Trophoblast cell (in vitro differentiated cells and primary cell): ENCODE data around the gene GRM4.

Experiments used
- DNase-seq, 2 donors: peaks; one replicate each; pipeline ENCODE4 v3.0.0-alpha.2; 2016
- H2AFZ ChIP-seq: 2 replicates; pipeline ENCODE4 v1.6.1; 2013; ENCODE audit warnings: low read length, moderate library complexity, mild to moderate bottlenecking; ENCODE audit not compliant: insufficient read depth, poor library complexity
- H2AK5ac ChIP-seq: 2 replicates; pipeline ENCODE4 v1.6.1; 2013; ENCODE audit warnings: mild to moderate bottlenecking, low read length
- H2BK120ac ChIP-seq: 2 replicates; pipeline ENCODE4 v1.6.1; 2013; ENCODE audit warnings: low read length, mild to moderate bottlenecking, moderate library complexity; ENCODE audit not compliant: insufficient read depth, poor library complexity
- H2BK12ac ChIP-seq: 2 replicates; pipeline ENCODE4 v1.6.1; 2013; ENCODE audit warnings: mild to moderate bottlenecking, low read length, moderate library complexity
- H2BK5ac ChIP-seq: 2 replicates; pipeline ENCODE4 v1.6.1; 2013; ENCODE audit warnings: low read length, low read depth, moderate library complexity, mild to moderate bottlenecking; ENCODE audit not compliant: poor library complexity
- H3K14ac ChIP-seq: 2 replicates; pipeline ENCODE4 v1.6.1; 2013; ENCODE audit warnings: mild to moderate bottlenecking, low read length
- H3K18ac ChIP-seq: 2 replicates; pipeline ENCODE4 v1.6.1; 2013; ENCODE audit warnings: mild to moderate bottlenecking, low read length
- H3K23ac ChIP-seq: 2 replicates; pipeline ENCODE4 v1.6.1; 2013; ENCODE audit warnings: low read length
- H3K27ac ChIP-seq: 2 replicates; pipeline ENCODE4 v1.5.1; 2013; ENCODE audit warnings: low read depth, mild to moderate bottlenecking, inconsistent platforms, low read length, moderate library complexity
- H3K27me3 ChIP-seq: 2 replicates; pipeline ENCODE4 v1.6.1; 2013; ENCODE audit warnings: inconsistent platforms, mild to moderate bottlenecking, low read length, moderate library complexity; ENCODE audit not compliant: insufficient read depth
- H3K36me3 ChIP-seq, 2 experiments: 1 replicate in 1 of 2; 2 replicates in 1 of 2; pipeline ENCODE4 v1.6.1; 2013; ENCODE audit warnings: low read length in 2 of 2, mild to moderate bottlenecking in 2 of 2, moderate library complexity in 1 of 2; ENCODE audit not compliant: insufficient read depth in 2 of 2, control insufficient read depth in 1 of 2
- H3K4ac ChIP-seq: 2 replicates; pipeline ENCODE4 v1.6.1; 2013; ENCODE audit warnings: low read depth, mild to moderate bottlenecking, low read length, moderate library complexity
- H3K4me1 ChIP-seq, 2 experiments: 1 replicate in 1 of 2; 2 replicates in 1 of 2; pipeline ENCODE4 v1.6.1; 2013; ENCODE audit warnings: low read length in 2 of 2, mild to moderate bottlenecking in 2 of 2, moderate library complexity in 1 of 2; ENCODE audit not compliant: insufficient read depth in 2 of 2, control insufficient read depth in 1 of 2
- H3K4me2 ChIP-seq: 2 replicates; pipeline ENCODE4 v1.6.1; 2013; ENCODE audit warnings: inconsistent platforms, mild to moderate bottlenecking, low read length, moderate library complexity
- H3K4me3 ChIP-seq: 2 replicates; pipeline ENCODE4 v1.5.1; 2013; ENCODE audit warnings: mild to moderate bottlenecking, low read depth, low read length, inconsistent platforms
- H3K79me1 ChIP-seq: one replicate; pipeline ENCODE4 v1.6.1; 2013; ENCODE audit warnings: low read length
- H3K79me2 ChIP-seq: 2 replicates; pipeline ENCODE4 v1.6.1; 2013; ENCODE audit warnings: low read length, mild to moderate bottlenecking; ENCODE audit not compliant: control insufficient read depth, insufficient read depth, poor library complexity
- H3K9ac ChIP-seq: 2 replicates; pipeline ENCODE4 v1.6.1; 2013; ENCODE audit warnings: mild to moderate bottlenecking, low read length
- H3K9me3 ChIP-seq: 2 replicates; pipeline ENCODE4 v1.6.1; 2013; ENCODE audit warnings: low read depth, mild to moderate bottlenecking, control low read depth, inconsistent platforms, low read length; ENCODE audit not compliant: insufficient read depth
- H4K12ac ChIP-seq: 2 replicates; pipeline ENCODE4 v1.6.1; 2013; ENCODE audit warnings: low read depth, mild to moderate bottlenecking, low read length, moderate library complexity
- H4K8ac ChIP-seq: 2 replicates; pipeline ENCODE4 v1.6.1; 2013; ENCODE audit warnings: low read depth, mild to moderate bottlenecking, low read length, moderate library complexity
- H4K91ac ChIP-seq: one replicate; pipeline ENCODE4 v1.6.1; 2013; ENCODE audit warnings: low read depth, mild to moderate bottlenecking, low read length, moderate library complexity
- WGBS: extraction: QIAGEN DNeasy Blood & Tissue Kit; methylation state at CpG from one replicate; pipeline ENCODE4 v1.1.7; 2013; ENCODE audit warnings: missing lambda C conversion rate; ENCODE audit not compliant: insufficient read length, insufficient coverage; ENCODE audit errors: extremely low coverage; 5-methylcytosine and 5-hydroxymethylcytosine counted together

GRM4 gene

DNA sequence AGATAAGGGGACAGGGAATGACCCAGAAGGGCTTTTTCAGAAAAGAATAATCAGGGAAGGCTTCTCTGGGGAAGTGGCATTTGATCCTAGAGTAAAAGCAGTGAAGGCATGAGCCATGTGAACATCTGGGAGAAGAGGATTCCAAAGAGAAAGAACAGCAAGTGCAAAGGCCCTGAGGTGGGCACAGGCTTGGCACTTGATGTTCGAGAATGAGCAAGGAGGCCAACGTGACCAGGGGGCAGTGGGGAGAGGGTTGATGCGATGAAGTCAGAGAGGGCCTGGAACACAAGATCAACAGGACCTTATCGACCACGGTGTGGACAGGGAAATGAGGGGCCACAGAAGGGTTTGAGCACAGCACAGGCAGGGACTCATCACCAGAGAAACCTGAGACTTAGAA is 5.8 kb downstream of the GRM4 start:
- Histone ChIP-seq H3K14ac (no peak overlapping the region), H2BK120ac (no peak overlapping the region), H3K79me1 (no peaks in the 10 kb centered on the region), H4K12ac (no peak overlapping the region), H3K4me3 (no peak overlapping the region), H3K18ac (no peak overlapping the region), H3K79me2 (no peaks in the 10 kb centered on the region), H3K36me3 (no peaks in the 10 kb centered on the region), H2AK5ac (no peak overlapping the region), H3K9ac (no peak overlapping the region), H4K8ac (no peak overlapping the region), H3K9me3 (peaks cover 3% of the 10 kb centered on the region), H3K23ac (no peak overlapping the region), H3K4me2 (no peak overlapping the region), H2BK12ac (no peak overlapping the region), H2AFZ (no peak overlapping the region), H3K27me3 (peaks cover 32% of the 10 kb centered on the region), H3K4me1 (peaks cover 5 to 15% of the 10 kb centered on the region in 2 experiments), H3K27ac (no peak overlapping the region), H2BK5ac (no peak overlapping the region), H4K91ac (no peak overlapping the region), H3K4ac (no peak overlapping the region)
- no peak for DNase-seq
- WGBS, result no CpG with 5 or more reads among the region's 5 CpGs

GRCh38 chr6:34138914-34139510 is 6.9 kb downstream of the GRM4 start:
- peaks cover 3% of the 10 kb centered on the region for H3K9me3 ChIP-seq
- peaks cover 0 to 5% of the 10 kb centered on the region in 2 experiments for H3K4me1 ChIP-seq
- no peak overlapping the region for H3K4me3 ChIP-seq
- H3K27me3 ChIP-seq, result peaks cover 21% of the 10 kb centered on the region
- H2AFZ ChIP-seq, result no peak overlapping the region
- DNase-seq, result no peak
- no peak overlapping the region for H3K14ac ChIP-seq
- H4K8ac ChIP-seq, result no peak overlapping the region
- no peak overlapping the region for H2AK5ac ChIP-seq
- no peak overlapping the region for H4K12ac ChIP-seq
- no peaks in the 10 kb centered on the region for H3K79me1 ChIP-seq
- H3K36me3 ChIP-seq, result no peaks in the 10 kb centered on the region
- no peak overlapping the region for H2BK120ac ChIP-seq
- H3K18ac ChIP-seq, result no peak overlapping the region
- H3K4me2 ChIP-seq, result no peak overlapping the region
- no peak overlapping the region for H3K27ac ChIP-seq
- no peak overlapping the region for H4K91ac ChIP-seq
- no peak overlapping the region for H2BK5ac ChIP-seq
- no peak overlapping the region for H3K9ac ChIP-seq
- no peak overlapping the region for H2BK12ac ChIP-seq
- H3K79me2 ChIP-seq, result no peaks in the 10 kb centered on the region
- no CpG with 5 or more reads among the region's 5 CpGs for WGBS
- no peak overlapping the region for H3K4ac ChIP-seq
- H3K23ac ChIP-seq, result no peak overlapping the region

GRCh38 chr6:34138191-34138590 is 7.7 kb downstream of the GRM4 start:
- H3K27me3 ChIP-seq, result peaks cover 13% of the 10 kb centered on the region
- H4K8ac ChIP-seq, result no peak overlapping the region
- DNase-seq, result no peak
- H3K9ac ChIP-seq, result no peak overlapping the region
- H3K4ac ChIP-seq, result no peak overlapping the region
- H4K12ac ChIP-seq, result no peak overlapping the region
- H3K79me2 ChIP-seq, result no peaks in the 10 kb centered on the region
- H3K9me3 ChIP-seq, result peaks cover 3% of the 10 kb centered on the region
- H3K23ac ChIP-seq, result no peak overlapping the region
- WGBS, result no CpG with 5 or more reads among the region's 4 CpGs
- no peaks in the 10 kb centered on the region for H3K4me1 ChIP-seq
- H3K4me3 ChIP-seq, result no peak overlapping the region
- H3K27ac ChIP-seq, result no peak overlapping the region
- H3K4me2 ChIP-seq, result no peak overlapping the region
- no peak overlapping the region for H2BK120ac ChIP-seq
- no peak overlapping the region for H2BK12ac ChIP-seq
- H3K14ac ChIP-seq, result no peak overlapping the region
- H3K79me1 ChIP-seq, result no peaks in the 10 kb centered on the region
- H3K36me3 ChIP-seq, result no peaks in the 10 kb centered on the region
- no peak overlapping the region for H2AFZ ChIP-seq
- no peak overlapping the region for H2AK5ac ChIP-seq
- no peak overlapping the region for H3K18ac ChIP-seq
- H4K91ac ChIP-seq, result no peak overlapping the region
- no peak overlapping the region for H2BK5ac ChIP-seq

DNA sequence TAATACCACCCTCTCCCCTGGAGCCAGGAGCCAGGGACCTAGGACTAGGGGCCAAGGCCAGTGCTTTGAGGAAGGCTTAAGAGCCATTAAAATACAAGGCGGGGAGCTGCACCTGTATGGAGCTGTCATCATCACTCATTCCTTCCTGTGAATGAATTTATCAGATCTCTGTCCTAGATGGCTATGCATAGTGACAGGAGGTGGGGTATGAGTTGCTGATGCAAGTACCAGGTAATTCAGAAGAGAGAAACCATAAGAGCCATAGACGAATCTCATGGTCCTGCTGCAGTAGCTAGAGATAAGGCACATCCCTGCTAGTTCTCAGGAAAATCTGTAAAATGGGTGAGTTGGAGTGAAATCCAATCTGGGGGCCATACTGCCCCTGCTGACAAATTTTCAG is 10.3 kb downstream of the GRM4 start:
- DNase-seq, result no peak
- Histone ChIP-seq H2BK120ac (no peak overlapping the region), H3K18ac (no peak overlapping the region), H3K79me2 (no peaks in the 10 kb centered on the region), H2BK12ac (no peak overlapping the region), H2BK5ac (no peak overlapping the region), H3K27ac (no peak overlapping the region), H3K4me2 (no peak overlapping the region), H3K14ac (no peak overlapping the region), H3K9ac (no peak overlapping the region), H4K8ac (no peak overlapping the region), H4K12ac (no peak overlapping the region), H3K36me3 (no peaks in the 10 kb centered on the region), H3K4ac (no peak overlapping the region), H3K23ac (no peak overlapping the region), H3K4me1 (no peaks in the 10 kb centered on the region), H2AFZ (no peak overlapping the region), H2AK5ac (no peak overlapping the region), H3K9me3 (peaks cover 3% of the 10 kb centered on the region), H3K79me1 (no peaks in the 10 kb centered on the region), H3K27me3 (no peaks in the 10 kb centered on the region), H4K91ac (no peak overlapping the region), H3K4me3 (no peak overlapping the region)
- no CpG with 5 or more reads among the region's 2 CpGs for WGBS
